ENCODE measurements around the gene IQSEC1.

Gene IQSEC1

GRCh38 chr3:12967606-12968351, 105.5 kb downstream of the IQSEC1 start:
- DNase-seq (ENCODE audit: low spot score), result peak; percentile 92

DNA sequence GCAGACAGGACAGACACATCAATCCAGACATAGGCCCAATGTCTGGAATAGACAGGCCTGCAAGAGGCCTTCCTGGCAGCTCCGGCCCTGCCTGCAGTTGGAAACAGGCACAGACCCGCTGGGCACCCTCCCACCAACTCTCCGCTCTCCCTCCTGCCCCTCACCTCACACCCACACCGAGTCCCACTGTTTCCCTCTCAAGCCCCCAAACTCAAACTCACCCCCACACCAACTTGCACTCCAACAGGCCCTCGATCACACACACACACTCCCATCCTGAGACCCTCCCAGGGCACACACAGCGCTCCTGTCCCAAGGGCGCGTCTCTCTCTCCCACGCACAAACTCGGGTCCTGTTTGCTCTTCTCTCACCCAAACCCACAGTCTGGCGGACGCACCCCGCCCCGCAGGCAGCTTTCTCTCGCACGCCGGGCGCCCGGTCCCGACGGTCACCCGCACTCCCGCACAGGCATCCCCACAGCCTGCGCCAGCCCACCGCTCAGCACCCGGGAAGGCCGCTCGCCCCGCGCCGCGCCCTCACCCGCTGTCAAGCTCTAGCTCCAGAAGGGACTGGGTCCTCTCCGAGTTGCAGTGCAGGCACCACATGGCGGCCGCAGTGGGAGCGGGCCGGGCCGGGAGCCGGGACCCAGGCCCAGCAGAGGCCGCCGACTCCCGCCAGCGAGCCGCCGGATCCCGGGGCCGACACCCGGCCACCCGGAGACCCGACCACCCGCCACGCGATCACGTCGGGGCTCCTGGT, 106.2 kb downstream of the IQSEC1 start:
- peak; percentile 4 for DNase-seq (ENCODE audit: low spot score)

- no peak for DNase-seq (ENCODE audit: low spot score)
Measured at GRCh38 chr3:12965999-12966846, 107.0 kb downstream of the IQSEC1 start.

GRCh38 chr3:12964711-12965612, 108.3 kb downstream of the IQSEC1 start:
- DNase-seq (ENCODE audit: low spot score), result no peak

GRCh38 chr3:12963922-12964701, 109.1 kb downstream of the IQSEC1 start:
- no peak for DNase-seq (ENCODE audit: low spot score)

DNA sequence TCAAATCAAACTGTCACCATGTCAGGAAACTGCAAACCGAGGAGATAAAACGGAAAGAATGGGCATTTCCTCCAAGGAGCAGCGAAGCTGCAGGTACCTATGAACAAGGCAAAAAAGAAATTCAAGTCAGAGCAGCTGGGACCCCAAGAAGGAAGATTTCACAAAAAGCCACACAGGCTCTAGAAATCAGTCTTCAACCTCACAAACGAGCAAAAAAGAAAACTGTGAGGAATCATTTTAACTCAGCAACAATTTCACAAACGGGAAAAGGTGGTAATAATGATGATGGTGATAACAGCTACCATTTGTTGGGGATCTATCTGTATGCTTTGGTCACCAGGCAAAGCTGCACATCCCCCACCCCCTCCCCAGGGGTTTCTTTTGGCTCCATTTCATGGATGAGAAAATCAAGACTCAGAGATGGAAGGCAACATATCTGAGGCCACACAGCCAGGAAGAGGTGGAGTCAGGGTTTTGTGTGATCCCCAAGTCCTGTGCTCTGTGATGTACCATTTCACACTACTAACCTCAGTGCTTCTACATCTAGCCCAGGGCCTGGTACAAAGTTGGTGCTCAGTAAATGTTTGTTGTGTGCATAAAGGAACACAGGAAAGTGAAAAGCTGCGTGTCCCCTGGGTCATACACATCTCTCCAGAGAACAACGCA, 109.9 kb downstream of the IQSEC1 start:
- no peak for DNase-seq (ENCODE audit: low spot score)

DNA sequence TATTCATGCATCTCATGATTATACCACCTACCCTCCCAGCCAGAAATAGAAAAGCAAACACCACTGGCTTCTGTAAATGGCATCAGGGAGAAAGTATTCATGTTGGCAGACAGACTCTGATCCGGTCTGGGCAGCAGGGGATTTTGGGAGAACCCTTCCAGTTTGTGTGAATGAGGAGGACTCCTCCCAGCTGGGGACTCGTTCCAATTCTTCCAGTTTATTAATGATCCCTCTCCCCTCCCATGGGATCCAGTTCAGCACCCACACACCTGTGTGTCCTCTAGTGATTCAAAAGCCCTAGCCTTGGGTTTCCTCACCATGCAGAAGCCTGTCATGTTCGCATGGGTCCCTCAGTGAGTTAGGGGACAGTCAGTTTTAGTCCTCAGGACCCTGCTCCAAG, 110.9 kb downstream of the IQSEC1 start:
- no peak for DNase-seq (ENCODE audit: low spot score)

DNA sequence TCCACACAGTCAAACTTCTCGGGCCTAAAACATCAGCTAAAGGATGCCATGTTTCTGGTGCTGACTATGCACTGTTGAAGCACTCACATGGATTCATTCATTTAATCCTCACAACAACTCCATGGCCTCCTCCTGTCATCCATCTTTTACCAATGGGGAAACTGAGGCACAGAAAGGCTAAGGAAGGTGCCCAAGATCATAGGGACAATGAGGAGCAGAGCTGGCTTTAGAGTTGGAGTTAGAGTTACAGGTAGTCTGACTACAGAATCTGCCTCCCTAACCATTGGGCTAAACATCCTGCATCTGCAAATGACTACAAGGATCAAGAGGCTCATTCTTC, 111.6 kb downstream of the IQSEC1 start:
- DNase-seq (ENCODE audit: low spot score), result no peak

- DNase-seq (ENCODE audit: low spot score), result no peak
Measured at GRCh38 chr3:12961007-12961696, 112.1 kb downstream of the IQSEC1 start.

DNA sequence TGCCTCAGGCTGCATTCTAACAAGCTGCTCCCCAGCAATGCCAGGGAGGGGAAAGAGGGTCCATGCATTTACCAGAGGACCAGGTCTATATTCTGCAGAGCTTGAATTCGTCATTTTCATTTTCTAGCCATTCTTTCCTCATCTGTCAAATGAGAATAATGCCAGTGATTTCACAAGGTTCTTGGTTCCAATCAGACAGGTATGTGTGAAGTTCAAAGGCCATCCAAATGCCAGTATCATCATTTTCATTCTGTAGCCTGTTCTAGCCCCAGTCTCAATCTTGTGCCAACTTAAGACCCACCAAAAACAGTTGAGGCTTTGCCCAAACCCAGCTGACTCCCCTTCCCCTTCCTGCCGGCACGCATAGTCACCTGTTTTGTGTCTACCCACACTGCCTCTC, 112.7 kb downstream of the IQSEC1 start:
- DNase-seq (ENCODE audit: low spot score), result no peak

DNA sequence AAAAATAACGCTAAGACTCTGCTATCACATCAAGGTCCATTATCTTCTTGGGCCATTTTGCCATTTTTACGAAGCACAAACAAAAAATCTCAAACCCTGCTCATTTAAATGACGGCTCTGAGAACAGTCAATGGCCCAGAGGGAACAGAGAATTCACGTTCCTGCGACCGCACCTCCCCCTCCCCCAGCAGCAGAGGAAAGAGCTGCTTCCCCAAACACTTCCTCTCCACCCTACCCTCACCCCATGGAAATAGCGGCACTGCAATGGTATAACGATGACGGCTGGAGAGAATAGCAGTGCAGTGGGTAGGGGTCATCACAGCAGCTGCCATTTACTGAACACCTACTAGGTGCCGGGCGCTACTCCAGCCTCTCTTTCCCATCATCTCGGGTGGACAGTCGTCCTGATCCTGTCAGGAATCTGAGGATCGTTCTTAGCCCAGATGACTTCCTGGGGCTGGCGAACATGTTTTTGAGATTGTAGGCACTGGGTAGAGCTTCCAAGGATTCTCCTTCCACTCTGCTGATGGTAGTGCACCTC, 113.3 kb downstream of the IQSEC1 start:
- no peak for DNase-seq (ENCODE audit: low spot score)

DNA sequence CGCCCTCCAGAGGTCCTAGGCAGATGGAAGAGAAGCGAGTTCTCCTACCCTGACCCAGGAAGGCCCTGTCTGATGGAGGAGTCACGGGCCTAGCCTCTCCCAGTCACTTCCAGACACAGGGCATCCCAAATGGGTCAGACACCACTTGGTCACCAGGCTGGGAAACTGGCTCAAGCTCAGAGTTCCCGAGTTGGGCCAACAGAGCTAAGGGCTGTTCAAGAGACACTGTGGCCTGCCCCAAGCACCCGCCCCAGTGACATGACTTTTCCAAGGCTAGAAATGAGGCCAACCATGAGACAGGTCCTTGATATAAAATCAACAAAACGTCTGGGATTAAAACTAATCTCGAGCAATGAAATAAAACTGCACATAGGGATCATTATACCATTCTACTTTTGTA, 113.8 kb downstream of the IQSEC1 start:
- no peak for DNase-seq (ENCODE audit: low spot score)

- DNase-seq (ENCODE audit: low spot score), result no peak
Measured at GRCh38 chr3:12957824-12958792, 115.1 kb downstream of the IQSEC1 start.

DNA sequence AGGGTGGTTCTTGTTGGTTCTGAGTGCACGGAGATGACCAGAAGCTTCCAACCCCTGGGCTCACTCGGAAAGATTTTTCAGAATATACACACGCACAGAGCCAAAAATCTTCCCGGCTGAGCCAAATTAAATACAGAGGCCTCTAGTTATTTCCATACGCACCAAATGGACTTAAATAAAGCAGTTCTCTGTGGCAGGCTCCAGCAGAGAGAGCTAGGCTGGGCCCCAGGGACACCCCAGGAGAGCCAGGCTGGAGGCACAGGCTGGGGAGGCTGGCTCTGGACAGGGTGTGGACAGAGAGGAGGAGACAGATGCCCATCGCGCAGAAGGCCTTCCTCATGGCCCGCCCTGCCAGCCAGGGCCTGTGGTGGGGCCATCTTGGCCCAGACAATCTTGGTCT, 115.9 kb downstream of the IQSEC1 start:
- DNase-seq (ENCODE audit: low spot score), result no peak

GRCh38 chr3:12956316-12956660, 116.9 kb downstream of the IQSEC1 start:
- DNase-seq (ENCODE audit: low spot score), result no peak

DNA sequence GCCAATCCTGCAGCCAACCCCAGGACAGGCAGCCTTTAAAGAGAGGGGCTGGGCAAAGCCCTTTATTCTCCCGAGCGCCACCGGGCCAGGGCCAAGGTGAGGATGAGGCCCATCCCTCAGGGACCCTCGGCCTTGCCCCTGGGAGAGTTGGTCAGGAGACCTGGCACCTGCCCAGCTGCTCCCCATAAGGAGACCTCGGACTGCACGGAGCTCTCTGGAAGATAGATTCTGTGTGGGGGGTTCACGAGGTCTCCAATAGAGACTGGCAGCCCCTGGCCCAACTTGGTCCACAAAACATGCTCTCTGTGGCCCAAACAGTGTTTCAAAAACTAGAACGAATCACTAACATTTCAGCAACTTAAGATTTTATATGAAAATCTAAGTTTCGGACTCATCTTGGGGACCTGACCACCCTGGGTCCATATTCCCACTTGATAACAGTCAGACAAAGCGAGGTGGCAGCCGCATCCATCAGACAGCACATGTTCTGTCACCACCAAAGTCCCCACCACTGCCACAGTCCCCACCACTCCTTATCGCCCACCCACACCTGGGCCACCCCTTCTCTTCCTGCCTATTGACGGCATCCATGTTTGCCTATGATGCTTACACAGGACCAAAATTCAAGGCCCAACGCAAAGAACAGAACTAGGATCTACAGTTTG, 117.4 kb downstream of the IQSEC1 start:
- DNase-seq (ENCODE audit: low spot score), result no peak

DNA sequence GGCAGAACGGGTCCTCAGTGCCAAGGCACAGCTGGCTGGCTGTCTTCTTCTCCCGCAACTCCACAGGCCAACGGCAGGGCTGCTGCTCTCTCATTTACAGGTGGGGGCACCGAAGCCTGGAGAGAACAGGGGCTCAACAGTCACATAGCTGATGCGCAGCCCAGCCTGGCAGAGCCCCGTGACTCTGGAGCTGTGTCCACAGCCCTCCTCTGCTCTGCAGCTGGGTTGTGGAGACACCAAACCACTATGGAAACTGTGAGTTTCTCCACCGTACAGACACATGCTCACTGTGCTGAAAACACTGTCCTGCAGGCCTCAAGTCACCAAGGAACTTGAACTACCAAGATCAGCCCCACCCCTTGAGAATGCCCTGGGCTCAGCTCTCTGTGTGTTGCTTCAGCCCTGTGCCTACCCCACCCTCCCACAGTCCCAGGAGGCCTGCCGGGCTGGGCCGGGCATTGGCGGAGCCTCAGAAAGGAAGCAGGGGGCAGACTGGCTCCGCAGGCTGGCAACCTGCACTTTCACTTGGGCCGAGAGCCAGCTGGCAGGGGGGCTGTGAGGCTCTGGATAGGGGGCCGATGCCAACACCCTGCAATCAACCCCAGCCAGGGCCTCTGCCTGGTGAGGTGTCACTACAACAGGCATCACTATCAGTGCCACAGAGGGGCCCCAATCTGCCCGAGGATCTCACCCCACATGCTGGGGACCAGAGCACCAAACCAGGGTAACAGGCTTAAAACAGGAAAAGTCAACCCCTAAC, 118.2 kb downstream of the IQSEC1 start:
- peak; percentile 16 for DNase-seq (ENCODE audit: low spot score)
